Esophagus squamous epithelium (tissue), 5 donors: Measurements from ENCODE around the gene LARP6. TPM values are rescaled to one million over a fixed set of nuclear protein-coding genes. Genes with fewer than 3 reads are reported as not detected.

Source experiments
- DNase-seq: peaks from one replicate; lab custom pipeline; 2025; lab: John Stamatoyannopoulos, UW
- H3K27ac ChIP-seq, 4 donors: fragments of 200-600 bp; sonication (generic); one replicate each; pipeline ENCODE4 v1.5.1; 2016 to 2019; ENCODE audit warnings: mild to moderate bottlenecking in 1 of 4
- H3K27me3 ChIP-seq, 4 donors: fragments of 200-600 bp; sonication (generic); 1 replicate in 3 of 4; 2 replicates in 1 of 4; pipeline versions ENCODE4 v1.5.1 to v1.6.0; 2017 to 2021; ENCODE audit warnings: antibody characterized with exemption in 1 of 4
- H3K36me3 ChIP-seq, 3 donors: fragments of 200-600 bp; sonication (generic); one replicate each; pipeline ENCODE4 v1.5.1; 2016 to 2019
- H3K4me1 ChIP-seq, 3 donors: fragments of 200-600 bp; sonication (generic); one replicate each; pipeline ENCODE4 v1.5.1; 2017 to 2019
- H3K4me3 ChIP-seq, 4 donors: fragments of 200-600 bp; sonication (generic); 1 replicate in 3 of 4; 2 replicates in 1 of 4; pipeline ENCODE4 v1.5.1; 2016 to 2019; ENCODE audit warnings: mild to moderate bottlenecking in 2 of 4, moderate library complexity in 1 of 4
- H3K9me3 ChIP-seq, 3 donors: fragments of 200-600 bp; sonication (generic); one replicate each; pipeline ENCODE4 v1.5.1; 2016 to 2019
- CTCF ChIP-seq, 6 experiments: fragments of 450-650 bp in 4 of 6; fragments of 200-600 bp in 2 of 6; sonication (generic) in 2 of 6; IDR thresholded peaks; one replicate each; pipeline ENCODE4 v1.5.1; 2016 to 2019; ENCODE audit warnings: antibody characterized with exemption in 6 of 6, mild to moderate bottlenecking in 4 of 6, moderate library complexity in 4 of 6
- POLR2A ChIP-seq, 4 donors: fragments of 450-650 bp; IDR thresholded peaks; one replicate each; pipeline ENCODE4 v1.6.1; 2017; ENCODE audit warnings: antibody characterized with exemption in 4 of 4, mild to moderate bottlenecking in 4 of 4, moderate library complexity in 3 of 4
- WGBS, 2 donors: methylation state at CpG; one replicate each; pipeline ENCODE4 v1.1.5; 2018; 5-methylcytosine and 5-hydroxymethylcytosine counted together
- intact Hi-C: fragments of 100-400 bp; cut with DNase I; formaldehyde crosslinking; loops from one replicate; pipeline ENCODE4 v1.15.0; 2022
- total RNA-seq, 4 donors: library from RNA; depleted of rRNA; stranded (reverse); fragments of >200 nt; gene quantifications; one replicate each; pipeline ENCODE4 v1.1.0, GENCODE V29; 2016
- donor health status: DM: yes; HTN: yes; CAD: no.

Gene LARP6
- total RNA-seq, 4 donors from 2014 or later: 0.30 to 18.7 (median 2.8) TPM

GRCh38 chr15:70801109-70801508 is 52.8 kb downstream of the LARP6 start:
- WGBS, 2 donors: 80 to 95% methylated on average over 1 to 5 of the region's 5 CpGs
- peak overlapping the region in 3 of 4 donors; percentile 43 to 81 (median 73) for H3K27ac ChIP-seq
- intact Hi-C loops: no loop called here
- TF ChIP-seq POLR2A (IDR thresholded peaks at IDR 0.05): no peak
- TF ChIP-seq CTCF (IDR thresholded peaks at IDR 0.05): no peak
- no peaks in the 10 kb centered on the region for H3K36me3 ChIP-seq
- H3K4me1 ChIP-seq: peaks cover 0 to 20% (median 15%) of the 10 kb centered on the region in 3 donors
- DNase-seq: no peak
- no peaks in the 10 kb centered on the region for H3K27me3 ChIP-seq
- H3K9me3 ChIP-seq: no peaks in the 10 kb centered on the region
- H3K4me3 ChIP-seq: no peak overlapping the region

- WGBS, 2 donors: 74 to 76% methylated on average over 5 to 6 of the region's 9 CpGs
- Histone ChIP-seq H3K4me1 (peaks cover 0 to 20% (median 15%) of the 10 kb centered on the region in 3 donors), H3K27me3 (no peaks in the 10 kb centered on the region), H3K9me3 (no peaks in the 10 kb centered on the region), H3K27ac (peak overlapping the region in 3 of 4 donors; percentile 43 to 81 (median 73)), H3K36me3 (no peaks in the 10 kb centered on the region), H3K4me3 (no peak overlapping the region)
- no peak for DNase-seq
- intact Hi-C loops: no loop called here
- TF ChIP-seq CTCF (IDR thresholded peaks at IDR 0.05) (no peak), POLR2A (IDR thresholded peaks at IDR 0.05) (no peak)
Measured at GRCh38 chr15:70799667-70800450, 54.1 kb downstream of the LARP6 start.

GRCh38 chr15:70797464-70797863 is 56.5 kb downstream of the LARP6 start:
- TF ChIP-seq CTCF (IDR thresholded peaks at IDR 0.05) (no peak), POLR2A (IDR thresholded peaks at IDR 0.05) (no peak)
- Histone ChIP-seq H3K4me3 (no peak overlapping the region), H3K36me3 (no peaks in the 10 kb centered on the region), H3K27ac (no peak overlapping the region), H3K9me3 (no peaks in the 10 kb centered on the region), H3K27me3 (no peaks in the 10 kb centered on the region), H3K4me1 (peaks cover 0 to 20% (median 15%) of the 10 kb centered on the region in 3 donors)
- 69 to 88% methylated on average over 5 of the region's 5 CpGs for WGBS, 2 donors
- DNase-seq: no peak
- intact Hi-C loops: no loop called here

- WGBS, 2 donors: 86 to 95% methylated on average over 4 to 12 of the region's 14 CpGs
- no peak overlapping the region for H3K4me3 ChIP-seq
- TF ChIP-seq POLR2A (IDR thresholded peaks at IDR 0.05): no peak
- no peak for TF ChIP-seq CTCF (IDR thresholded peaks at IDR 0.05)
- intact Hi-C loops: no loop called here
- no peak for DNase-seq
- no peak overlapping the region for H3K27ac ChIP-seq
- H3K4me1 ChIP-seq: peaks cover 0 to 20% (median 15%) of the 10 kb centered on the region in 3 donors
- no peaks in the 10 kb centered on the region for H3K36me3 ChIP-seq
- no peaks in the 10 kb centered on the region for H3K9me3 ChIP-seq
- H3K27me3 ChIP-seq: no peaks in the 10 kb centered on the region
Measured at GRCh38 chr15:70796516-70797310, 57.2 kb downstream of the LARP6 start.

- no peak for TF ChIP-seq CTCF (IDR thresholded peaks at IDR 0.05)
- TF ChIP-seq POLR2A (IDR thresholded peaks at IDR 0.05): no peak
- H3K9me3 ChIP-seq: no peaks in the 10 kb centered on the region
- no peaks in the 10 kb centered on the region for H3K36me3 ChIP-seq
- no peak for DNase-seq
- intact Hi-C loops: no loop called here
- H3K4me3 ChIP-seq: no peak overlapping the region
- peaks cover 0 to 12% (median 9%) of the 10 kb centered on the region in 3 donors for H3K4me1 ChIP-seq
- peak overlapping the region; percentile 26 to 73 (median 48) for H3K27ac ChIP-seq
- 21 to 52% methylated on average over 2 of the region's 2 CpGs for WGBS, 2 donors
- no peaks in the 10 kb centered on the region for H3K27me3 ChIP-seq
Measured at GRCh38 chr15:70795311-70795665, 58.7 kb downstream of the LARP6 start.
